NT2/D1 (cell line): Measurements from ENCODE around the gene ENO2.

Source experiments
- SUZ12 ChIP-seq: IDR thresholded peaks from 2 replicates; pipeline ENCODE4 v1.6.1; 2011; ENCODE audit not compliant: insufficient read length, insufficient read depth; ENCODE audit errors: extremely low read depth
- ZNF274 ChIP-seq: IDR thresholded peaks from 2 replicates; pipeline ENCODE4 v1.6.1; 2011; ENCODE audit warnings: mild to moderate bottlenecking, low read depth, low read length

GRCh38 chr12:6921539-6921938 is 7.2 kb downstream of the ENO2 start:
- TF ChIP-seq SUZ12 (no peak), ZNF274 (no peak)
